ENCODE data around the gene TBC1D1.

TBC1D1 gene

GRCh38 chr4:38154252-38154651, 263.4 kb downstream of the TBC1D1 start:
- H4K20me1 ChIP-seq (ENCODE audit: control insufficient read depth, insufficient read depth, low read depth, low read length): no peaks in the 10 kb centered on the region
- no peaks in the 10 kb centered on the region for H3K9me2 ChIP-seq (replicated peaks; ENCODE audit: control insufficient read depth, low read length)
- no peaks in the 10 kb centered on the region for H3K9me3 ChIP-seq (ENCODE audit: control insufficient read depth, insufficient read depth, low read length)
- no peaks in the 10 kb centered on the region for H3F3A ChIP-seq (ENCODE audit: control insufficient read depth, insufficient read depth)
- H3K27ac ChIP-seq (ENCODE audit: low read depth, low read length): no peak overlapping the region
- peaks cover 4% of the 10 kb centered on the region; the same call in 1 of the 2 replicates for H3K4me1 ChIP-seq (ENCODE audit: control insufficient read depth, low read length)
- H3K4me2 ChIP-seq (ENCODE audit: low read length): no peak overlapping the region
- H3K4me3 ChIP-seq (ENCODE audit: low read length): no peak overlapping the region
- H3K27me3 ChIP-seq (ENCODE audit: control insufficient read depth, low read length): peaks cover 10% of the 10 kb centered on the region
- no peaks in the 10 kb centered on the region for H3K79me2 ChIP-seq (ENCODE audit: control insufficient read depth, low read length)
- no peak for TF ChIP-seq EZH2phosphoT487 (IDR thresholded peaks at IDR 0.05; ENCODE audit: borderline replicate concordance, low read length)
- TF ChIP-seq, protein P1, sequence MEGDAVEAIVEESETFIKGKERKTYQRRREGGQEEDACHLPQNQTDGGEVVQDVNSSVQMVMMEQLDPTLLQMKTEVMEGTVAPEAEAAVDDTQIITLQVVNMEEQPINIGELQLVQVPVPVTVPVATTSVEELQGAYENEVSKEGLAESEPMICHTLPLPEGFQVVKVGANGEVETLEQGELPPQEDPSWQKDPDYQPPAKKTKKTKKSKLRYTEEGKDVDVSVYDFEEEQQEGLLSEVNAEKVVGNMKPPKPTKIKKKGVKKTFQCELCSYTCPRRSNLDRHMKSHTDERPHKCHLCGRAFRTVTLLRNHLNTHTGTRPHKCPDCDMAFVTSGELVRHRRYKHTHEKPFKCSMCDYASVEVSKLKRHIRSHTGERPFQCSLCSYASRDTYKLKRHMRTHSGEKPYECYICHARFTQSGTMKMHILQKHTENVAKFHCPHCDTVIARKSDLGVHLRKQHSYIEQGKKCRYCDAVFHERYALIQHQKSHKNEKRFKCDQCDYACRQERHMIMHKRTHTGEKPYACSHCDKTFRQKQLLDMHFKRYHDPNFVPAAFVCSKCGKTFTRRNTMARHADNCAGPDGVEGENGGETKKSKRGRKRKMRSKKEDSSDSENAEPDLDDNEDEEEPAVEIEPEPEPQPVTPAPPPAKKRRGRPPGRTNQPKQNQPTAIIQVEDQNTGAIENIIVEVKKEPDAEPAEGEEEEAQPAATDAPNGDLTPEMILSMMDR (IDR thresholded peaks at IDR 0.05; ENCODE audit: low read depth, low read length, poor library complexity, severe bottlenecking): no peak
- no peaks in the 10 kb centered on the region for H3K36me3 ChIP-seq (ENCODE audit: control insufficient read depth, low read length)

DNA sequence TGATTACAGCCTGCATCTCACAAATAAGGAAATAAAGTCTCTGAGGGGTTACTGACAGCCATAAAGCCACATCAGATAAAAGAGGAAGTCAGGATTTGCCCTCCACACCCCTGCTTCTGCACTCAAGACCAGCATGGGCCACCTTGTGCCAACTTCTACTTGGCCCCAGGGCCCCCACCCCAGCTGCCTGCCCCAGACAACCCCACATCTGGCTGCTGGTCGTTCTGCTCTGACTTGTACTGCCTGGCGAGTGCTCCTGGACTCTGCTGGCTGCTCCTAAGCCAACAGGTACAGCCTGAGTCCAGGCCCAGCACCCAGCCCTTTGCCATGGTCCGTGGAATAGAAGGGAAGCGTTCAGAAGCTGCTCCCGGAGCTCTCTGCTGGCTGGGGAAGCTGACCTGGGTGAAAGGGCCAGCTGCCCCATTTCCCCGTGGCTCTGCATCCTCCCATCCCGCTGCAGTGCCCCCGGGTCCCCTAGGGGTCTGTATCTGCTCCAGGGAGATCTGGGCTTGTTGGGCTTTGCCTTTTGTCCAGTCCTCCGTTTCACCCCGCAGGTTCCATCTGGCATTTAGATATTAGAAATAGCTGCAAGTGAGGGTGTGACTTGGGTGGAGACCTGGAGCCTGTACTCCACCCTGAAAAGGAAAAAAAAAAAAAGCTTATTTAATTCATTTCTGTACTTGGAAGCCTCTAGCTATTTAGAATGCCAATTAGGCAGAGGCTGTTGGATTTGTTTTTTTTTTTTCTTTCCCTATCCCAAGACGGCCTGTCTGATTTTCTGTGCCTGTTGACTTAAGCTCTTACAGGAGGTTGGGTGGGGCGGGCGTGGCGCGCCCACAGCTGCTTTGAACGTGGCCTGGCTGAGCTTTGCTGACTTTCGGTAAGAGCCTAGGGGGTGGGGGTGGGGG, 264.1 kb downstream of the TBC1D1 start:
- Histone ChIP-seq H3K27ac (ENCODE audit: low read depth, low read length) (no peak overlapping the region), H3K4me2 (ENCODE audit: low read length) (no peak overlapping the region), H3F3A (ENCODE audit: control insufficient read depth, insufficient read depth) (no peaks in the 10 kb centered on the region), H3K27me3 (ENCODE audit: control insufficient read depth, low read length) (peaks cover 10% of the 10 kb centered on the region), H3K36me3 (ENCODE audit: control insufficient read depth, low read length) (no peaks in the 10 kb centered on the region), H3K4me1 (ENCODE audit: control insufficient read depth, low read length) (peaks cover 4% of the 10 kb centered on the region; the same call in 1 of the 2 replicates), H4K20me1 (ENCODE audit: control insufficient read depth, insufficient read depth, low read depth, low read length) (no peaks in the 10 kb centered on the region), H3K4me3 (ENCODE audit: low read length) (no peak overlapping the region), H3K79me2 (ENCODE audit: control insufficient read depth, low read length) (no peaks in the 10 kb centered on the region), H3K9me3 (ENCODE audit: control insufficient read depth, insufficient read depth, low read length) (no peaks in the 10 kb centered on the region), H3K9me2 (replicated peaks; ENCODE audit: control insufficient read depth, low read length) (no peaks in the 10 kb centered on the region)
- no peak for TF ChIP-seq EZH2phosphoT487 (IDR thresholded peaks at IDR 0.05; ENCODE audit: borderline replicate concordance, low read length)
- TF ChIP-seq, protein P1 (IDR thresholded peaks at IDR 0.05; ENCODE audit: low read depth, low read length, poor library complexity, severe bottlenecking): no peak

DNA sequence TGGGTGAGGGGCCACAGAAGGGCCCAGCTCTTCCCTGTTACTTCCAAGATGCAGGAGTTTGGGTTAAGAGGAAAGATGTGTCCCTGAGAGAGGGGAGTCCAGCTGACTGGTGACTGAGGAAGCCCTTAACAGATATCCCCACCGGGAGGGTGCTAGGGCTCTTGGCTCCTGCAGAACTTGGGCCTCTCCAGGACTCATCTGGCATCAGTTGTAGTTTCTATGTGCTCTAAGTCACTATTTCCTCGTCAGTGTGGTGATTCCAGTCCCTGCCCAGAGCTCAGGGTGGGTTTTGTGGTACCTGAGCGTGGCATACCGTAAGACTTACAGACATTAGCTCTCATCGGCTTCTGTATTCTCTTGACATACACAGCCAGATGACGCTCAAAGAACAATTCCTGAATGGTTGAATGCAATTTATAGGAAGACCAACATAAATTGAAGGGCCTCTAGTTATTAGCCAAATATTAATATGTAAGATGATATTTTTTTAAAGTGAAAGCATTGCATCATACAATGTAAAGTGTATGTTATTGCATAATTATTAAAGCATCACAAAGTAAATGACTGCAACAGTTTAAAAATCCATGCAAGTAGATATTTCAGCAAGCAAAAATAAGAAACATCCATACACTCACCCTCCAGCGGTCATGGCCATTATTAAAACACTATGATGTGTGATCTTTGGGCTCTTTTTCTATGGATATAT, 264.9 kb downstream of the TBC1D1 start:
- H3K9me2 ChIP-seq (replicated peaks; ENCODE audit: control insufficient read depth, low read length): no peaks in the 10 kb centered on the region
- H4K20me1 ChIP-seq (ENCODE audit: control insufficient read depth, insufficient read depth, low read depth, low read length): no peaks in the 10 kb centered on the region
- H3K4me1 ChIP-seq (ENCODE audit: control insufficient read depth, low read length): peaks cover 4% of the 10 kb centered on the region; the same call in 1 of the 2 replicates
- H3K9me3 ChIP-seq (ENCODE audit: control insufficient read depth, insufficient read depth, low read length): no peaks in the 10 kb centered on the region
- H3K27ac ChIP-seq (ENCODE audit: low read depth, low read length): no peak overlapping the region
- no peak overlapping the region for H3K4me3 ChIP-seq (ENCODE audit: low read length)
- no peak overlapping the region for H3K4me2 ChIP-seq (ENCODE audit: low read length)
- TF ChIP-seq EZH2phosphoT487 (IDR thresholded peaks at IDR 0.05; ENCODE audit: borderline replicate concordance, low read length): no peak
- TF ChIP-seq, protein P1 (IDR thresholded peaks at IDR 0.05; ENCODE audit: low read depth, low read length, poor library complexity, severe bottlenecking): no peak
- H3K36me3 ChIP-seq (ENCODE audit: control insufficient read depth, low read length): no peaks in the 10 kb centered on the region
- H3K79me2 ChIP-seq (ENCODE audit: control insufficient read depth, low read length): no peaks in the 10 kb centered on the region
- H3K27me3 ChIP-seq (ENCODE audit: control insufficient read depth, low read length): peaks cover 10% of the 10 kb centered on the region
- no peaks in the 10 kb centered on the region for H3F3A ChIP-seq (ENCODE audit: control insufficient read depth, insufficient read depth)

Data from DOHH2 (cell line).